MCF 10A (cell line): ENCODE measurements around the gene CPEB2. TPM values are rescaled to one million over a fixed set of nuclear protein-coding genes. Genes with fewer than 3 reads are reported as not detected.

Experiments used
- BruUV-seq: library from RNA; stranded (reverse); fragments of 400-500 nt; replicated peaks from 2 replicates; lab custom pipeline; 2021; lab: Mats Ljungman, UMichigan
- CTCF ChIA-PET: fragments of 300-600 bp; sonication (Branson Sonifier 250); formaldehyde crosslinking; extraction: SDS; loops from one replicate; lab custom pipeline; 2021; ENCODE audit warnings: antibody characterized with exemption, inconsistent platforms; lab: Yijun Ruan, JAX
- POLR2A ChIA-PET: fragments of 300-600, 350-650 bp; sonication (Branson Sonifier 250); formaldehyde crosslinking; extraction: SDS; loops from one replicate; lab custom pipeline; 2020; ENCODE audit warnings: antibody characterized with exemption, inconsistent platforms; lab: Yijun Ruan, JAX
- DNase-seq: peaks from one replicate; pipeline ENCODE4 v3.0.0-alpha.2; 2018; ENCODE audit not compliant: unreplicated experiment
- H3K27ac Mint-ChIP-seq: one replicate; pipeline ENCODE4 v1.8.0; 2022; ENCODE audit warnings: mild to moderate bottlenecking, low read depth, mixed read lengths; ENCODE audit not compliant: unreplicated experiment
- H3K27me3 Mint-ChIP-seq: one replicate; pipeline ENCODE4 v1.8.0; 2022; ENCODE audit warnings: mixed read lengths; ENCODE audit not compliant: insufficient read depth, unreplicated experiment
- H3K36me3 Mint-ChIP-seq: one replicate; pipeline ENCODE4 v1.8.0; 2022; ENCODE audit warnings: mild to moderate bottlenecking, moderate library complexity, mixed read lengths; ENCODE audit not compliant: insufficient read depth, unreplicated experiment
- H3K4me1 Mint-ChIP-seq: one replicate; pipeline ENCODE4 v1.8.0; 2022; ENCODE audit warnings: mixed read lengths; ENCODE audit not compliant: insufficient read depth, unreplicated experiment
- H3K4me3 Mint-ChIP-seq: one replicate; pipeline ENCODE4 v1.8.0; 2022; ENCODE audit warnings: mild to moderate bottlenecking, moderate library complexity, mixed read lengths; ENCODE audit not compliant: unreplicated experiment
- H3K9me3 Mint-ChIP-seq: one replicate; pipeline ENCODE4 v1.8.0; 2022; ENCODE audit warnings: mixed read lengths; ENCODE audit not compliant: unreplicated experiment
- intact Hi-C: fragments of 100-400 bp; cut with micrococcal nuclease; formaldehyde crosslinking; loops from 2 replicates; pipeline ENCODE4 v1.14.1; 2022
- total RNA-seq: library from RNA; stranded (reverse); gene quantifications from 2 replicates; pipeline ENCODE4 v1.2.3, GENCODE V29; 2022
- TF ChIP-seq, protein P1 (sequence below): fragments of 200-600 bp; IDR thresholded peaks from one replicate; pipeline ENCODE4 v1.8.0; 2022; ENCODE audit warnings: antibody characterized with exemption, mild to moderate bottlenecking; ENCODE audit not compliant: unreplicated experiment

CPEB2 gene
- total RNA-seq, 1 experiment from 2014 or later = 13.8 TPM

DNA sequence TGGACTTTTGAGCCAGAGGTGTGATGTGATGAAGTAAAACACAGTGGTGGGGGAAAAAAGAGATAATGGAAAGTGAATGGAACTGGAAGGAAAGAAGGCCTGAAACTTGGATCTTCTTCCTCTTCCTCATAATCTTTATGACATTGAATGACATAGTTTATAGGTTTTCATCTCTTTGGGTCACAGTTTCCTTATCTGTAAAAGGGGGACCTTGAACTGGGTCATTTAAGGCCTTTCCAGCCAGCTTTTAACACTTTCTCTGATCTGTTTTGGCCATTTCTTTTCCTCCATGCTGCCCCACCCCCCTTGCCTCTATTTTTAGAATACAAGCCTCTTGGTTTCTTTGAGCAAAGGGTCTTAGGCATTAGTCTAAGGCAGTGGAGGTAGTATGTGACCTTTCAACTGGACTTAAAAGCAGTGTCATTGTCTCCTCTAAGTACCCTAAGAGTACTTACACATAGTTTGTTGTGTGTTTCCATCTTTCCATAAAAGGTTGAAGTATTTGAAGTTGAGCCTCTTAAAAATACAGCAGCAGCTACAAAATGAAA is 7.8 kb downstream of the CPEB2 start:
- POLR2A ChIA-PET = interaction anchor here (0.7 to 1.2 kb wide), 2 partner anchors 80 to 1383 kb away, joined by 3 read pairs; no protein-coding TSS in a partner anchor
- intact Hi-C loops = no loop called here
- H3K27ac Mint-ChIP-seq = no peak overlapping the region
- peaks cover 47% of the 10 kb centered on the region for H3K36me3 Mint-ChIP-seq
- peaks cover 14% of the 10 kb centered on the region for H3K4me1 Mint-ChIP-seq
- no TSS peak for BruUV-seq
- H3K27me3 Mint-ChIP-seq = no peaks in the 10 kb centered on the region
- H3K9me3 Mint-ChIP-seq = no peaks in the 10 kb centered on the region
- H3K4me3 Mint-ChIP-seq = no peak overlapping the region
- CTCF ChIA-PET = interaction anchor here (2.5 kb wide), 1 partner anchor 260 kb away, joined by 7 read pairs; no protein-coding TSS in a partner anchor
- DNase-seq = no peak
- TF ChIP-seq, protein P1, sequence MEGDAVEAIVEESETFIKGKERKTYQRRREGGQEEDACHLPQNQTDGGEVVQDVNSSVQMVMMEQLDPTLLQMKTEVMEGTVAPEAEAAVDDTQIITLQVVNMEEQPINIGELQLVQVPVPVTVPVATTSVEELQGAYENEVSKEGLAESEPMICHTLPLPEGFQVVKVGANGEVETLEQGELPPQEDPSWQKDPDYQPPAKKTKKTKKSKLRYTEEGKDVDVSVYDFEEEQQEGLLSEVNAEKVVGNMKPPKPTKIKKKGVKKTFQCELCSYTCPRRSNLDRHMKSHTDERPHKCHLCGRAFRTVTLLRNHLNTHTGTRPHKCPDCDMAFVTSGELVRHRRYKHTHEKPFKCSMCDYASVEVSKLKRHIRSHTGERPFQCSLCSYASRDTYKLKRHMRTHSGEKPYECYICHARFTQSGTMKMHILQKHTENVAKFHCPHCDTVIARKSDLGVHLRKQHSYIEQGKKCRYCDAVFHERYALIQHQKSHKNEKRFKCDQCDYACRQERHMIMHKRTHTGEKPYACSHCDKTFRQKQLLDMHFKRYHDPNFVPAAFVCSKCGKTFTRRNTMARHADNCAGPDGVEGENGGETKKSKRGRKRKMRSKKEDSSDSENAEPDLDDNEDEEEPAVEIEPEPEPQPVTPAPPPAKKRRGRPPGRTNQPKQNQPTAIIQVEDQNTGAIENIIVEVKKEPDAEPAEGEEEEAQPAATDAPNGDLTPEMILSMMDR = no peak

GRCh38 chr4:15011166-15011565 is 8.9 kb downstream of the CPEB2 start:
- no peaks in the 10 kb centered on the region for H3K9me3 Mint-ChIP-seq
- H3K4me1 Mint-ChIP-seq = peaks cover 7% of the 10 kb centered on the region
- no peak for DNase-seq
- H3K36me3 Mint-ChIP-seq = peaks cover 54% of the 10 kb centered on the region
- H3K4me3 Mint-ChIP-seq = no peak overlapping the region
- CTCF ChIA-PET = interaction anchor here (1.6 to 2.5 kb wide), 2 partner anchors 261 to 1357 kb away, joined by 5 to 7 read pairs; no protein-coding TSS in a partner anchor
- no peak overlapping the region for H3K27ac Mint-ChIP-seq
- no peaks in the 10 kb centered on the region for H3K27me3 Mint-ChIP-seq
- POLR2A ChIA-PET = interaction anchor here (0.6 to 1.2 kb wide), 4 partner anchors 11 to 1384 kb away, joined by 3 to 6 read pairs (median 3); no protein-coding TSS in a partner anchor
- TF ChIP-seq, protein P1 = no peak
- no TSS peak for BruUV-seq
- intact Hi-C loops = no loop called here

- CTCF ChIA-PET = interaction anchor here (1.6 to 2.5 kb wide), 2 partner anchors 262 to 1358 kb away, joined by 5 to 7 read pairs; no protein-coding TSS in a partner anchor
Measured at GRCh38 chr4:15012017-15012788, 9.9 kb downstream of the CPEB2 start.

More at GRCh38 chr4:15012017-15012788, 9.9 kb downstream of the CPEB2 start:
- no peak overlapping the region for H3K4me3 Mint-ChIP-seq
- BruUV-seq = no TSS peak
- no peak overlapping the region for H3K27ac Mint-ChIP-seq
- DNase-seq = no peak
- peaks cover 63% of the 10 kb centered on the region for H3K36me3 Mint-ChIP-seq
- TF ChIP-seq, protein P1 = no peak
- H3K4me1 Mint-ChIP-seq = peaks cover 7% of the 10 kb centered on the region
- POLR2A ChIA-PET = interaction anchor here (0.6 to 0.9 kb wide), 3 partner anchors 8 to 1089 kb away, joined by 3 to 5 read pairs (median 3); no protein-coding TSS in a partner anchor
- no peaks in the 10 kb centered on the region for H3K27me3 Mint-ChIP-seq
- H3K9me3 Mint-ChIP-seq = no peaks in the 10 kb centered on the region
- intact Hi-C loops = no loop called here
